ENCODE results near the gene CKS2.
"Not testable (repeated sequence)": the region's sequence is repeated elsewhere in the genome, so short reads cannot be mapped to it uniquely, and the experiment has no call there.

CKS2 gene

DNA sequence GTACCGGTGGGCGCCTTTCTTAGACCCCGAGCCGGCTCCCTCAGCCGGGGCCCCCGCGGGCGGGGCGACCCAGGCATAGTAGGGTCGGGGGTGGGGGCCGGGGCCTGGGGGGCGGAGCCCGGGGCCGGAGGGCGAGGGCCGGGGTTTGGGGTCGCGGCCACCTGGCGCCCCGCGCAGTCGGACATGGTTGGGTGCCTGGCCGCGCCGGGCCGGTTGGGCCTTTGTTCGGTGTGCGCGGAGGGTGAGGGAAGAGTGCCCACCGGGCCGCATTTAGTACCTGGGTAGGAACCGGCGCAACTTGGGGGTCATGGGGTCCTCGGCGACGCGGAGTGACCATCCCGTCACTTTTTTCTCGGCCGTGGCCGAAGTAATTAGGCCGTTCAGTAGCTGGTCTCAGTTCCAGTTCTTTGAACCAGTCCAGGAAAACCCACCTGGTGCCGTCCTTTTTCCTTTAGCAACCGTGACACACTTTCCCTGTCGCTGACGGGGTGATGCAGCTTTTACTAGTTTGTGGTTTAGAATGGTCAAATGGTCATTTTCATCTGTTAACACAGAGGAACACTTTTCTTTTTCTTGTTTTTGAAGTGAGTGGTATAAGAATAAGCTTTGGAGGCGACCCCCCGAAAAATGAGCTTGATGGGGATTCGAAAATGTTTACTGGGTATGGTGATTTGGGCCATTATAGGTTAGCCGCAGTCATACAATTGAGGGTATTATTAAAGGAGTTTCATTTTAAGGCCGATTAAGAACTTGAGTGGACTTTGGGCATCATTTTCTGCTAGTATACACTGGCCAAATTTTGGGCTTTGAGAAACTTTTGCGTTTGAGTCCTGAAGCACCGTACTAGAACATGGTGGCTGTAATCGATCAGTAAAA, 589 bp downstream of the CKS2 start:
- DNase-seq: peak; percentile 72

DNA sequence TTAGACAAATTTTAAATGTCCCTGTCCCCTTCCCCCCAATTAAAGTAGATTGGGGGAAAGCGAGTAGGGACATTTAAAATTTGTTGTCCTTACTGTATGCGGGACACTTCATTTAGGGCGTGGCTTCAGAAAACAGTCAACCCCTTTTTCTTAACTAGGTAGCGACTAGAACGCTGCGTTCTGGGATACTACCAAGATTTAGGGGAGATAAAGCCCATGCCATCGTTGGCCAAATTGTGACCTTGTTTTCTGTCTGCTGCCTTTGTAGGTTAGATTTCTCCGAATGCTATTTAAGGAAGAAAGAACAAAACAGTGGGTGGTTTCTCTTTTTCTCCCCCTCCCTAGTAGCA, 1.2 kb downstream of the CKS2 start:
- DNase-seq: peak; percentile 48

DNA sequence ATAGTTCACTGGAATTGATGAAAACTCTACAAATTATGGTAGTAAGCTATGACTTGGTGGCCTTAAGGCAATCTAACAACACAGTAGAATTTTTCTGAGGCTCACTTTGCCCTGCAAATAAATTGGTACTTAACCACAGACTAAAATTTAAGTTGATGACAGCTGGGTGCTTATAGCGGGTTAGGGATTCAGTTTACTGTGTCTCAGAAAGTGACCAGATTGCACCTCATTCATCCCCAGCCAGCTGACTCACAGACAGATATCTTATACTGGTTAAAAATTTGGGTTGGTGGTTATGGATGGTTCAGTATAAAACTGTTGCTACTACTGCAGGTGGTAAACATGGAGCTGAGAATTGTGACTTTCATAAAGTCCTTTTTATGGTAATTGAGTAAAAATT, 2.8 kb downstream of the CKS2 start:
- peak; percentile 18 for DNase-seq

DNA sequence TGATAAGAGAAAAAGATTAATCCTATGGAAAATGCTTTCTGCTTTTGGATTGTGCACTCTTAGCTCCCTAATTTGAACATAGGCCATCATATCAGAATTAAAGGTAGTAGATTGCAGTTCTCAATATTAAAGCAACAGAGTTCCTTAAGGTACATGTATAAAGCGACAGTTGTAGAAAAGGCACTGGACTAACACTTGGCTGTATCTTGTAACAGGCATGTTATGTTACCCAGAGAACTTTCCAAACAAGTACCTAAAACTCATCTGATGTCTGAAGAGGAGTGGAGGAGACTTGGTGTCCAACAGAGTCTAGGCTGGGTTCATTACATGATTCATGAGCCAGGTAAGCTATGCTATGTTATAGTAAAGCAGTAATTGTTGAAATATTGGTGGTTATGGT, 4.0 kb downstream of the CKS2 start:
- no peak for DNase-seq

DNA sequence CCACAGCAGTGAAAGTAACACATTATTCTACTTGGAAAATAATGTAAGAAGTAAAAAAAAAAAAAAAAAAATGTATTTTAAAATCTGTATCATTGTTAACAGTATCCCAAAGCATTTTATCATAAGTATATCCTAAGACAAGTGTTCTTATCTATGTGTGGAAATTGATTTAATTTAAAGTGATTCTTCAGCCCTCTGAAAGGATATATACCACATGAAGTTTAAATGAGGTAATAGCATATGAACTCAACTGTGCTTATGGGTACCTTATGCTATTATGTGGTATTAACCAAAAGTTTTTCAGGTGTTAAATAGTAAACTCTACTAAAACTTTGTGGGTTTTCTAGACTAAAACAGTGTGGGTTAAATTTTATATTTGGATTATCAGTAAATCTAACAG, 4.5 kb downstream of the CKS2 start:
- DNase-seq: no peak

DNA sequence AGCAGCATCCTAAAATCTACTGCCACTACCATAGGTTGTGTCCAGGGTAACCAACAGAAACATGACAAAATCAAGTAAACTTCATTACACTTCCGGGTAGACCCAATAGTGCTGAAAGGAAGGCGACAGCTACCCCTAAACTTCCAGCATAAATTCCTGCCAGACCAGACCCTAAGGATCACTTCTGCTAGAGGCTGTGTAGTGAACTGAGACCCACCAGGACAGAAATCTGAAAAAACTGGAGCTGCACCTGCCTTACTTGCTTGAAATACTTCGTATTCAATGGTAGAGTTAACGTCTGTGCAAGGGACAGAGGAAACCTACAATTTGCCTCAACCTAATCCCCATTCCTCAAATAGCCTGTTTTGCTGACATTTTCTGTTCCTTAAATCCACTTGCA, 6.3 kb downstream of the CKS2 start:
- DNase-seq: peak; percentile 26

DNA sequence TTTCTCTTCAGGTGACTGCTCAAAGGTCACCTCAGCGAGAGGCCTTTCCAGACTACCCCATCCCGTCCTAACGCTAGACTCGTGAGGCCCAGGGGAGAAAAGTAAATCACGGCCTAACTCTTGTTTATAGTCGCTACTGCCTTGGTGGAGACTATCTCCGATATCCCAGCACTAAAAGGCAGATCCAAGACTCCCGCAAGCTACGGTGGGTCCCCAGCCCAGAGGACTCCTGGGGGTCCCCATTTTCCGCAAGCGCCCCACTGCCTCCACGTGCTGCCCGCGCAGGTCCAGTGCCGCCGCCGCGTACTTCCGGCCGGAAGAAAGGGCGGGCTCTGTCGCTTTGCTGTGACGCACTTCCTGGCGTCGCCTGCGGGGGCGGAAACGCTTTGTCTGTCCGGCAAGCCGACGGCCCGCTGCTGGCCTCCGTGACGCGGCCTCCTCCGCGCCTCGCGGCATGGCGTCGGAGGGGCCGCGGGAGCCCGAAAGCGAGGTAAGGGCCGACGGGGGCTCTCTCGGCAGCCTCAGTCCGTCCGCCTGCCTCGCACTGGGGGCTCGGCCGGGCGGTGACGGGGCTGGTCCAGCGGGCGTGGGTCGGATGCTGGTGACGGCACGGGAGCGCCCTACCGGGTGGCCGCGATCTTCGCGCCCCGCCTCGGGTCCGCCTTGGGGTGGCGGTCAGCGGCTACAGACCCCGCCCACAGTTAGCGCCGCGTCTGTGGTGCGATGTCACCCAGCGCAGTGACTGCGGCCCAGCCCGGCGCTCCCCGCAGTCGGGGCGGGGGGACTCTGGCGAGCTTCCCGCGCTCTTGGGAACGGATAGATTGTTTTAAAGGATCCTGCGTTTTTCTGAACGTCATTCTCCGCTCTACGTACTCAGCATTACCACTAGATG, 7.4 kb downstream of the CKS2 start, which contains the start of gene SECISBP2:
Gene SECISBP2 (plus strand): TSS at position 378 of the 892 bp plus-strand sequence. CDS start 77 bp downstream, at position 455.
- DNase-seq: peak; percentile 99

DNA sequence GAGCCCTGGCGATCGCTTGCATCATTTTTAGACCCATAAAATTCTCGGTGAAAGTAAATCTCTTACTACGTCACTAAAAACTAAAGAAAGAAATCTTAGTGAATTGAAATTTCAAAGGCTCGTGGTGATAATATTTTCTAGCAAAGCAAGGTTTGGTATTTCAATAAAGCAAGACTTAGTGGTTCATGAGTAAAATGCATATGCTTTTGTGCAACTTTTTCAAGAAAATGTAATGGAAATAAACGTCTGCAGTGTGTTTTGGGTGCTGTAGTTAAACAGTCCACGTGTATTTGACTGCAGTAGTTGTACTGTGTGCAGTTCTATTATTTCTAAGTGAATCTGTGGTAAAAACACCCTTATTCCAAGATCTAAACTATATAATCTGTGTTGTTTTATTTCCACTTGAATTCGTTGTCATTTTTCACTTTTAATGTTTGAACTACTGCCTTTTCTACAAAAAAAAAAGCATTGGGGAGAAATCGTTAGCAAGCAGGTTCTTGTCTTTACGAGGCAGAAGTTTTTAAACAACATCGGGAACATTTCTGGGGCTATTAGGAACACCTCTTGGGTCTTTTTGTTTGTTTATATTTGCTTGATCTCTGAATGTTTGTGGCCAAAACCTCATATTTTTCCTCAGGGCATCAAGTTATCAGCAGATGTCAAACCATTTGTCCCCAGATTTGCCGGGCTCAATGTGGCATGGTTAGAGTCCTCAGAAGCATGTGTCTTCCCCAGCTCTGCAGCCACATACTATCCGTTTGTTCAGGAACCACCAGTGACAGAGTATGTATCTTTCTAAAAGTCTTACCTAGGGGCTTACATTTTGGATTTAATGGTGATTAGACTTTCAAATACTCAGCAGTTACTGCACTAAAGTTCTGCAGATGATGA, 8.3 kb downstream of the CKS2 start:
- DNase-seq: peak; percentile 40

DNA sequence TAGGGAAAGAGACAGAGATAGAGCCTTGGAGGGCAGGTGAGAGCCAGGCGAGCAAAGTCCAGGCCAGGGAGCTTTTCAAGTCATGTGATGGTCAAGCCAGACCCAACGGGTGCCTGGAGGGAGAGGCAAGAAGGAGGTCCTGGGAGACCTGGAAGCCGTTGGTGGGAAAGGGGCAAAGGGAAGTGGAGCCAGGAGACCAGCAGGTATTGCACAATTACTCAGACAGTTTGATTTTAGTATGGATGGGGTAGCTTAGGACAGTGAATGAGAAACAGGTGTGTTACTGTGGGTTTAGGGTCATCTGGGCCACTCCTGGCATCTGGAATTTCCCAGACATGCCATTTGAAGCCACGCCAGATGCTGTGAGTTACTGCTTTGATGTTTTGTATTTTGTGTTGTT, 12.4 kb downstream of the CKS2 start:
- peak; percentile 48 for DNase-seq

DNA sequence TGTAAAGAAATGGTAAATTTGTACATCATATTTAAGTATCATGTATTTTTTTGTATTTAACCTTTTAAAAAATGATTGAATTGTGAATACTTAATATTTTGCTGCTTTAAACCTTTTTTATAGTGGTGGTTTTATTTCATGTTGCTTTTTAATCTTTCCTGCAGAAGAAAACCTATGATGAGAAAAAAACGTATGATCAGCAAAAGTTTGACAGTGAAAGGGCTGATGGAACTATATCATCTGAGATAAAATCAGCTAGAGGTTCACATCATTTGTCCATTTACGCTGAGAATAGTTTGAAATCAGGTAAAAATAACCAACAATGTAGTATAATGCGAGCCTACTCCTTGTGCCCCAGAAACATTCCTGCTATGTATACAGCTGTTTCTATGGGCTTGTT, 14.7 kb downstream of the CKS2 start:
- DNase-seq: no peak

DNA sequence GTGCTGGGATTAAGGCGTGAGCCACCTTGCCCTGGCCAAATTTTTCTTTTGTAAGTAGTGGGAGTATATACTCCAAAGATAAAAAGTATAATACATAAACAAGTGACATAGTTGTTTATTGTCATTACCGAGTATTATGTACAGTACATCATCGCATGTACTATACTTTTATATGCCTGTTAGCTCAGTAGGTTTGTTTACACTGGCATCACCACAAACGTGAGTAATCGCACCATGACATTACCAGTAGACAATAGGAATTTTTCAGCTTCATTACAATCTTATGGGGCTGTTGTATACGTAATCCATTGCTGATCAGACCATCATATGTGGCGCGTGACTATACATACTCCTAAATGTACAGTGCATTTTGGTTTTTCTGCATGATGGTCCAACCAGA, 17.1 kb downstream of the CKS2 start:
- DNase-seq: no peak

DNA sequence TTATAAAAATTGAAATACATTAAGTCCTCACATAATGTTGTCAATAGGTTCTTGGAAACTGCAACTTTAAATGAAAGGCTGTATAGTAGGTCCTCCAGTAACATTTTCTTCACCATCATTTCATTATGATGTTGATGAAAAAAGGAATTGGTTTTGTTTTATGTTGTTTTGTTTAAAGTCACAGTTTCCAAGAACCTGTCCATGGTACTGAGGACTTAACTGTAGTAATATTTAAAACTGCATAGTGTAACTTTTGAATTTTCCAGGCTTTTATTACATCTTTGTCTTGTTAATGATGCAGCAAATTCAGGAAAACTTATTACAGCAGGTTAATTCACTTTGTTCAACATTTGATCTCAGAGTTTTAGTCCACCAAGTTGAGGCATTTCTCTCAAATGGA, 18.9 kb downstream of the CKS2 start:
- no peak for DNase-seq

DNA sequence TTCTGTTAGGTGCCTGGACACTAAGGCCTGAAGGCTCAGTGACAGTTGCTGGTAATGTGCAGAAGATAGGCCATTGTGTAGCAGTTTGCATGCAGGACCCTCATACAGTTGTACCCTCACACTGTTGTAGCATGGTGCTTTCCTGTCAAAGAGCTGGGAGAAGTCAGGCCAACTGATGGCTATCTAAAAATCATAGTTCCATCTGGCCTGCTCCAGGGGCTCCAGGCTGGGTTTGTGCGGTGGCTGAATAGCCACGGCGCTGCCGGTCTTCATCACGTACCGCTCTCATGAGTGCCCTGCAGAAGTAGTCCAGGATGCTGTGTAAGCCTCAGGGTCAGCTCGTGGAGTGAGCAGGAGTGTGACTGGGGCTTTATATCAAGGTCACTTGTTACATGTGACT, 19.5 kb downstream of the CKS2 start:
- no peak for DNase-seq

DNA sequence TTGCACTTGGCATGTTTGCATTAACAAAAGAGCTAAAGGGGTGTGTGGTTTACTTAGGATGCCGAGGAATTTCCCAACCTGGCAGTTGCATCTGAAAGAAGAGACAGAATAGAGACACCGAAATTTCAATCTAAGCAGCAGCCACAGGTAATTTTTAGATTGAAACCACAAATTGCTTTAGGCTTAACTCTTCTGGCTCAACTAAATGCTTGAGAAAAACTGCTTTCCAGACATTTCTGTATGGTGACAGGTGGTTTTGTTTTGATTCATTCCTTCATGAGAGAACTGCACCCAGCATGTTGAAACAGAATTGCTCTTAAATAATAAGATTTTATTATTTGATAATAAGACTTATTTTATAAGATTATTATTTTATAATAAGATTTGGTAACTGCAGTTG, 28.8 kb downstream of the CKS2 start:
- no peak for DNase-seq

DNA sequence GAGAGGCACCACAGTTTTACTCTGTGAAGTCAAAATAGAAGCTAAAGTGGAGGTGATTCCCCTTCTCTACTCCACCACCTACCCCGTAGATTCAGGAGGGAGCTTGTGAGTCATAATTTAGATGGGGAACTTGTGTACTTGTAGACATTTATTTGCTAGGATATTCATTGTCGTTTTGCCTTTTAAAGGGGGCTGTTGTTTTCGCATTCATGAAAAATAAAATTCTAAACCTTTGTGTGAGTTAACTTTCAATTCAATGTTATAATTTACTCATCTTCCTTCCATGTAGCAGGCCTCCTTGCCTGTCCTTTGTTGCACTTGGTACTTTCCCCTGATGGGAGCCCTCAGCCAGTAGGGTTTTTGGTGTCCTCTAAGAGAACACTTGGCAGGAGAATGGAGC, 29.3 kb downstream of the CKS2 start:
- DNase-seq: no peak

DNA sequence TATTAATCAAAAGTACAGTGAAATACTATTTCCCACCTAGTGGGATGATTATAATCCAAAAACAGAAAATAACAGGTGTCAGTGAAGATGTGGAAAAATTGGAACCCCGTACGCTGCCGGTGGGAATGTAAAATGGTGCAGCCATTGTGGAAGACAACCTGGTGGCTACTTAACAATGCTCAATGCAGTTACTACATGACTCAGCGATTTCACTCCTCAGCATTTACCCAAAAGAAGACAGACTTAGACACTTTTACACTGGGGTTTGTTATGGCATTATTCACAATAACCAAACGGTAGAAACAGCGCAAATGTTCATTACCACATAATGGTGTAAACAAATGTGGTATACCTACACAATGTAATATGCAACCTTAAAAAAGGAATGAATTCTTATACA, 31.2 kb downstream of the CKS2 start:
- DNase-seq: no peak

DNA sequence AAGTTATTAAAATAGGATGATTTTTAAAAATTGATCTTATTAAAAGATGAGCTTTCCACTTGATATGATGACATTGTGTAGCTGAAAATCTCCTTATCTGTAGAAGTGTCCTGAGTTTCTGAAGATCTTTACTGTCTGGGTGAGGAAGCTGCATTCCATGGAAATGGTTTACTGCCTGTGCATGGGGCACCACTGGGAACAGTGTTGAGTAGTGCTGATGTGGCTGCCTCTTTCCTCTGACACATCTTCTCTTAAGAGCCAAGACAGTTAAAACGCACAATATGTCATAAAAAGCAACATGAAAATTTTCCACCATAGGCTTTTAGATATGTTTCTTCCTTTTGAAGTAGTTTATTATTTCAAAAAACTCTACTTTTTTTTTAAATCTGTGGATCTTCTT, 32.0 kb downstream of the CKS2 start:
- DNase-seq: no peak

DNA sequence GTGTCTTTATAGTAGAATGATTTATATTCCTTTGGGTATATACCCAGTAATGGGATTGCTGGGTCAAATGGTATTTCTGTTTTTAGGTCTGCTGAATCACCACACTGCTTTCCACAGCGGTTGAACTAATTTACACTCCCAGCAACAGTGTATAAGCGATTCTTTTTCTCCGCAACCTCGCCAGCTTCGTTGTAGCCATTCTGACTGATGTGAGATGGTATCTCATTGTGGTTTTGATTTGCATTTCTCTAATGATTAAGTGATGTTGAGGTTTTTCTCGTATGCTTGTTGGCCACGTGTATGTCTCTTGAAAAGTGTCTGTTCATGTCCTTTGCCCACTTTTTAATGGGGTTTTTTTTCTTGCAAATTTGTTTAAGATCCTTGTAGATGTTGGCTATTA, 32.8 kb downstream of the CKS2 start:
- DNase-seq: not testable (repeated sequence)

DNA sequence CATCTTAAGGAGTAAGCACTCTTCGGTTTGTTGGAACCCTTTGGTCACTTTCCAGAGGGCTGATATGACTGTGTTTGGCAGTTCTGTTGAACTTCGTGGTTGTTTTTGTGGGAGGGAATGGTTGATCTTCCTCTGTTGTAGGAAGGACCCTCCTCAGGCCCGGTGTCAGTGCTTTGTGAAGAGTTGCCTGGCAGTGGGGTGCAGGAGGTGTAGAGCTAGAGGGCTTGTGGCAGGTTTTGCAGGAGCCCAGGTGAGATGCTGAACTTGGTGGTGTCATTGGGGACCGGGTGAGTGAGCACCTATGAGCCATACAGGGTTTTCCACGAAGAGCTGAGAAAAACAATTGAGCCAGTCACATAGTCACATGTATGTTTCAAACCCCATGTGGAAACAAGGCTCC, 34.5 kb downstream of the CKS2 start:
- no peak for DNase-seq

DNA sequence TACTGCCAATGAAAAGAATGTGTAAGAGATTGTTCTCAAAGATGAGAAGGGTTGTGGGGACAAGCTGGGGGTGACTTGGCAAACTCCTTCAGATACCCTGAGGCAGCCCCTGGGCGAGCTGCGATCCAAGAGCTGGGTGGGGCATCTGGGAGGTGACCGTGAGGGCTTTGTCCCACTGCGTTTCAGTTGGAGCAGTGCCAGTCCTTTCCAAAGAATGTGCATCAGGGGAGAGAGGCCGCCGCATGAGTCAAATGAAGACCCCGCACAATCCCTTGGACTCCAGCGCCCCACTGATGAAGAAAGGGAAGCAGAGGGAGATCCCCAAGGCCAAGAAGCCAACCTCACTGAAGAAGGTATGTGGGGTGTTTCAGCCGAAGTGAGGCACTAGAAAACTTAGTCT, 35.7 kb downstream of the CKS2 start:
- DNase-seq: no peak

DNA sequence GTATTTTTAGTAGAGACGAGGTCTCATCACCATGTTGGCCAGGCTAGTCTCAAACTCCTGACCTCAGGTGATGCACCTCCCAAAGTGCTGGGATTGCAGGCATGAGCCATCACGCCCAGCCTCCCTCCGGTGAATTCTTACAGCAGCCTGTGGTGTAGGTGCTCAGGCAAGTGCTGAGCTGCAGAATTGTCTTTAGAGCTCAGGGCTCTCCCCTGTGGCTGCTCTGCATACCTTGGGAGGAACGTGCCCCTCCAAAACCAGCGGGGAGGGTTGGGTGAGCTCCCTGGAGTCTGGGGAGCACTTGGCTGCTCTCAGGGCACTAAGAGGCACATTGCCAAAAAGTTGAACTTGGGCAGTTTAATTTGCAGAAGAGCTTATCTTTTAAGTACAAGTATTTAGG, 36.7 kb downstream of the CKS2 start:
- no peak for DNase-seq

DNA sequence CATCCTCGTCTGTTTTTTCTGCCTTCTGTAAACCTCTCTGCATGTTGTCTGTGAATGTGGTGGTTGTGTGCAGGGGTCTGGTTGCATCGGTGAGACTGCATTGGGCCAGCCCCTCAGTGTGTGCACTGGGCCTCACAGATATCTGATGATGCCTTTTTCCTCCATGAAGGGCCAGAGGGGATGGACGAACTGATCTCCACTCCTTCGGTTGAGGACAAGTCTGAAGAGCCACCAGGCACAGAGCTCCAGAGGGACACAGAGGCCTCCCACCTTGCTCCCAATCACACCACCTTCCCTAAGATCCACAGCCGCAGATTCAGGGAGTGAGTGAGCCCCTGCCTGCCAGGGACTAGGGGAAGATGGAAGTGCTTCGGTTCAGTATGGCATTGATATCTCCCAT, 38.6 kb downstream of the CKS2 start:
- DNase-seq: no peak

DNA sequence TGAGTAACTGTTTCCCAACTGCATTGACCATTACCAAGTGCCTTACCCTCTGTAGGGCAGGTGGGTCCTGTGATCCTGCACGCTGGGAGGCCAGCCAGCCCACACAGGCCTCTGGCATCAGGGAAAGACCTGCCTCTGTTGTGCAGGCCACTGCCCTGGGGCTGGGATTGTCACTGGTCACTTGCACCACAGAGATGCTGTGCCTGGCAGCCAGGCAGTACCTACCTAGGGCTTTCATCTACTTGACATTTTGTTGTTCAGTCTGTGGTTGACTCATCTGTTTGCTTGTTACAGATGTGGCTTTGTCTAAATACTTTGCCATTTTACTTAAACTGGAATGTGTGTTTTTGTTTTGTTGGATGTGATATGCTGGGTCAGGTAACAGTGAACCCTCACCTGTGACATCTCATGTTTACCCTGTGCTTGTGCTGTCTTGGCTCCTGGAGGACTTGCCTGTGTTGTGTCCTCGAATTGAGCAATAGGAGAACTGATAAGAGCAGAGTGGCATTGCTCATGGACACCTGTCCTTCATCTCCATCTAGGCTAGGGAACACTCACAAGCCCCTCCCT, 40.1 kb downstream of the CKS2 start:
- DNase-seq: no peak

All from NCI-H69 (cell line).